Transverse colon (tissue), 4 donors: Measurements from ENCODE around the gene CPT1A.

ENCODE experiments used
- CTCF ChIP-seq, 5 experiments: fragments of 200-600 bp in 3 of 5; fragments of 450-650 bp in 2 of 5; sonication (generic) in 3 of 5; IDR thresholded peaks; 1 replicate in 2 of 5; 2 replicates in 3 of 5; pipeline ENCODE4 v1.5.1; 2016 to 2017; ENCODE audit warnings: antibody characterized with exemption in 5 of 5, inconsistent platforms in 3 of 5, mild to moderate bottlenecking in 2 of 5, moderate library complexity in 1 of 5
- EP300 ChIP-seq: sonication (generic); formaldehyde crosslinking; IDR thresholded peaks from one replicate; pipeline ENCODE4 v1.6.1; 2017; ENCODE audit warnings: antibody characterized with exemption, low read depth
- POLR2AphosphoS5 ChIP-seq, 3 donors: sonication (generic); formaldehyde crosslinking; IDR thresholded peaks; one replicate each; pipeline ENCODE4 v1.6.1; 2016; ENCODE audit warnings: antibody characterized with exemption in 3 of 3

- TF ChIP-seq CTCF (IDR thresholded peaks at IDR 0.05) = no peak
- TF ChIP-seq EP300 = no peak
- peak in 1 of 3 donors; percentile 22 for TF ChIP-seq POLR2AphosphoS5 (IDR thresholded peaks at IDR 0.05)
These were observed 48.9 kb upstream of the CPT1A start for GRCh38 chr11:68890490-68891231.
